ENCODE results near the gene PELI2.
"Not testable (repeated sequence)": the region's sequence is repeated elsewhere in the genome, so short reads cannot be mapped to it uniquely, and the experiment has no call there.

The PELI2 gene

GRCh38 chr14:56162476-56162875, 44.3 kb downstream of the PELI2 start:
- Histone ChIP-seq H3K36me3 (no peaks in the 10 kb centered on the region), H3K9me3 (no peaks in the 10 kb centered on the region), H3K27me3 (no peaks in the 10 kb centered on the region), H3K4me3 (ENCODE audit: low read depth in 1 of 2, low read length in 1 of 2) (no peak overlapping the region), H3K4me1 (ENCODE audit: control insufficient read depth in 1 of 2, insufficient read depth in 1 of 2, low read depth in 1 of 2, low read length in 1 of 2) (peaks cover 0 to 7% of the 10 kb centered on the region in 2 experiments), H3K27ac (peak overlapping the region; percentile 26)
- no peak for TF ChIP-seq CTCF (IDR thresholded peaks at IDR 0.05)

GRCh38 chr14:56166579-56166978, 48.4 kb downstream of the PELI2 start:
- H3K4me3 ChIP-seq (ENCODE audit: low read depth in 1 of 2, low read length in 1 of 2); H3K4me1 ChIP-seq (ENCODE audit: control insufficient read depth in 1 of 2, insufficient read depth in 1 of 2, low read depth in 1 of 2, low read length in 1 of 2); H3K27me3 ChIP-seq; H3K9me3 ChIP-seq; H3K36me3 ChIP-seq; H3K27ac ChIP-seq: not testable (repeated sequence)

GRCh38 chr14:56168007-56168616, 49.9 kb downstream of the PELI2 start:
- H3K36me3 ChIP-seq = no peaks in the 10 kb centered on the region
- H3K4me3 ChIP-seq (ENCODE audit: low read depth in 1 of 2, low read length in 1 of 2) = no peak overlapping the region
- no peaks in the 10 kb centered on the region for H3K9me3 ChIP-seq
- H3K4me1 ChIP-seq (ENCODE audit: control insufficient read depth in 1 of 2, insufficient read depth in 1 of 2, low read depth in 1 of 2, low read length in 1 of 2) = no peaks in the 10 kb centered on the region
- no peak overlapping the region for H3K27ac ChIP-seq
- TF ChIP-seq CTCF (IDR thresholded peaks at IDR 0.05) = no peak
- no peaks in the 10 kb centered on the region for H3K27me3 ChIP-seq

GRCh38 chr14:56170028-56170427, 51.8 kb downstream of the PELI2 start:
- no peak for TF ChIP-seq CTCF (IDR thresholded peaks at IDR 0.05)
- Histone ChIP-seq H3K9me3 (no peaks in the 10 kb centered on the region), H3K4me3 (ENCODE audit: low read depth in 1 of 2, low read length in 1 of 2) (no peak overlapping the region), H3K36me3 (no peaks in the 10 kb centered on the region), H3K4me1 (ENCODE audit: control insufficient read depth in 1 of 2, insufficient read depth in 1 of 2, low read depth in 1 of 2, low read length in 1 of 2) (no peaks in the 10 kb centered on the region), H3K27ac (no peak overlapping the region), H3K27me3 (no peaks in the 10 kb centered on the region)

- H3K4me3 ChIP-seq (ENCODE audit: low read depth in 1 of 2, low read length in 1 of 2) = no peak overlapping the region
- H3K27me3 ChIP-seq = no peaks in the 10 kb centered on the region
- TF ChIP-seq CTCF (IDR thresholded peaks at IDR 0.05) = no peak
- H3K36me3 ChIP-seq = no peaks in the 10 kb centered on the region
- H3K27ac ChIP-seq = no peak overlapping the region
- H3K9me3 ChIP-seq = no peaks in the 10 kb centered on the region
- no peaks in the 10 kb centered on the region for H3K4me1 ChIP-seq (ENCODE audit: control insufficient read depth in 1 of 2, insufficient read depth in 1 of 2, low read depth in 1 of 2, low read length in 1 of 2)
Observed at GRCh38 chr14:56170877-56171422, 52.7 kb downstream of the PELI2 start.

GRCh38 chr14:56172074-56172473, 53.9 kb downstream of the PELI2 start:
- H3K4me3 ChIP-seq (ENCODE audit: low read depth in 1 of 2, low read length in 1 of 2) = no peak overlapping the region
- no peak for TF ChIP-seq CTCF (IDR thresholded peaks at IDR 0.05)
- H3K27me3 ChIP-seq = no peaks in the 10 kb centered on the region
- no peaks in the 10 kb centered on the region for H3K9me3 ChIP-seq
- H3K4me1 ChIP-seq (ENCODE audit: control insufficient read depth in 1 of 2, insufficient read depth in 1 of 2, low read depth in 1 of 2, low read length in 1 of 2) = no peaks in the 10 kb centered on the region
- H3K36me3 ChIP-seq = no peaks in the 10 kb centered on the region
- H3K27ac ChIP-seq = no peak overlapping the region
